Esophagus muscularis mucosa (tissue), 4 donors: ENCODE results near the gene GRK5.

Experiments used
- CTCF ChIP-seq, 3 experiments: fragments of 200-600 bp in 2 of 3; fragments of 450-650 bp in 1 of 3; sonication (generic) in 2 of 3; IDR thresholded peaks; one replicate each; pipeline ENCODE4 v1.5.1; 2017 to 2019; ENCODE audit warnings: antibody characterized with exemption in 3 of 3, mild to moderate bottlenecking in 2 of 3, moderate library complexity in 1 of 3
- EP300 ChIP-seq: sonication (generic); formaldehyde crosslinking; IDR thresholded peaks from one replicate; pipeline ENCODE4 v1.6.1; 2017; ENCODE audit warnings: antibody characterized with exemption
- POLR2A ChIP-seq: fragments of 450-650 bp; IDR thresholded peaks from one replicate; pipeline ENCODE4 v1.6.1; 2017; ENCODE audit warnings: antibody characterized with exemption, moderate library complexity, mild to moderate bottlenecking, low read depth
- POLR2AphosphoS5 ChIP-seq, 2 donors: sonication (generic); formaldehyde crosslinking; IDR thresholded peaks; one replicate each; pipeline ENCODE4 v1.6.1; 2017; ENCODE audit warnings: antibody characterized with exemption in 2 of 2

GRCh38 chr10:119319161-119319919, 112.0 kb downstream of the GRK5 start:
- TF ChIP-seq POLR2A (no peak), POLR2AphosphoS5 (IDR thresholded peaks at IDR 0.05) (no peak), CTCF (IDR thresholded peaks at IDR 0.05) (no peak), EP300 (no peak)
